HL-60 (cell line): ENCODE measurements around the gene ZNF697.
A peak's percentile ranks its signal among the peaks of the same experiment; 100 is the strongest.
"Not testable (repeated sequence)": the region's sequence is repeated elsewhere in the genome, so short reads cannot be mapped to it uniquely, and the experiment has no call there.

Source experiments
- DNase-seq, 2 experiments: peaks; one replicate each; pipeline ENCODE4 v3.0.0-alpha.2; 2010 to 2020; ENCODE audit warnings: low read depth in 1 of 2, low spot score in 1 of 2
- H3K27ac ChIP-seq: fragments of 250-450 bp; sonication (Bioruptor Pico); replicated peaks from 2 replicates; pipeline ENCODE4 v1.5.1; 2020; ENCODE audit warnings: mild to moderate bottlenecking, moderate library complexity
- H3K27me3 ChIP-seq: fragments of 250-450 bp; sonication (Bioruptor Pico); 2 replicates; pipeline ENCODE4 v1.5.1; 2021; ENCODE audit warnings: mild to moderate bottlenecking, moderate library complexity; ENCODE audit not compliant: insufficient read depth, poor library complexity, severe bottlenecking
- H3K4me3 ChIP-seq: replicated peaks from 2 replicates; pipeline ENCODE4 v1.5.1; 2011; ENCODE audit warnings: mild to moderate bottlenecking, control low read depth, low read length; ENCODE audit not compliant: insufficient read depth
- GABPA ChIP-seq: IDR thresholded peaks from 2 replicates; pipeline ENCODE4 v1.6.1; 2012; ENCODE audit warnings: low read depth
- POLR2AphosphoS5 ChIP-seq: IDR thresholded peaks from 2 replicates; pipeline ENCODE4 v1.6.1; 2012; ENCODE audit warnings: low read depth
- SPI1 ChIP-seq: IDR thresholded peaks from 2 replicates; pipeline ENCODE4 v1.6.1; 2012; ENCODE audit warnings: low read depth, mild to moderate bottlenecking, borderline replicate concordance
- TF ChIP-seq, protein P1 (sequence below): IDR thresholded peaks from one replicate; pipeline ENCODE4 v1.5.1; 2011; ENCODE audit warnings: low read length, control low read depth, inconsistent platforms; ENCODE audit not compliant: insufficient read depth
- TF ChIP-seq, protein P2 (sequence below): IDR thresholded peaks from 2 replicates; pipeline ENCODE4 v1.6.1; 2012; ENCODE audit warnings: low read depth; ENCODE audit not compliant: insufficient replicate concordance

The ZNF697 gene

DNA sequence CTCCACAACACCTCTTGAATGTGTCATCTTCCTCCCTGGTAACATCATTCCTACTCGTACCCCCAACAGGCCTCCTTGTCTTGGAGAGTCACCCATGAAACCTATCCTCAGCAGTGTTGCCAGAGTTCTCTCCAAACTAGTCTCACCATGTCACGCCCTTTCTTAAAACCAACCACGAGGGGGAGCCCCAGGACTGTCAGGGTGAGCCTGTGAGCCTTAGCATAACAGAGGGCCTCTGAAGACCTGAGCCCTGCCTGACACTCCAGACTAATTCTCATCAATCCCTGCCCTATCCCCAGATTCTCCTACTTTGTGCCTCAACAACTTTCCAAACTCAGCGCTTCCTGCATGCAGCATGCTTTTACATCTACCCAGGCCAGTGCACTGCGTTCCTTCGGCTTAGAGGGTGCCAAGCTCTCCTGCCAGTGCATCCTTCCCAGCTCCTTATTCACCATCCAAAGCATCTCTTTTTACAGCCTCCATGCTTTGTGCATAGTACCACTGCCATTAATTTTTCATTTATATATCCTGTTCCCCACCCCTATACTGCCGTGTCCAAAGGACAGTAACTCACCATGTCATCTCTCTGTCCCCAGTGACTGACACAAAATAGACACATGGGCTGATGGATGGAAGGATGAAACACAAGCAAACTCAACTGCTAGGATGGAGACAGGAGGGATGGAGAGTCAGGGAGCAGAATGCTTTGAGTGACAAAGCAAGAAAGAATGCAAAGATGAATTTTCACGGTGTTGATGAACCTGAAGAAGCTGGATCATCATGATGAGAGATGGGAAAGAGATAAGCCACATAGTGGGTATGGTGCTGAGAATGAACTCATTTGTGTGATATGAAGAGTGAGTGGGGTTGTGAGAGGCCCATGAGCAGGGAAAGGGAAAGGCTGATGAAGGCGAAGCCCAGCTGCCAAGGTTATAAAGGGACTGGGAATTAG is 34.0 kb downstream of the ZNF697 start:
- no peak for TF ChIP-seq GABPA
- TF ChIP-seq, protein P1, sequence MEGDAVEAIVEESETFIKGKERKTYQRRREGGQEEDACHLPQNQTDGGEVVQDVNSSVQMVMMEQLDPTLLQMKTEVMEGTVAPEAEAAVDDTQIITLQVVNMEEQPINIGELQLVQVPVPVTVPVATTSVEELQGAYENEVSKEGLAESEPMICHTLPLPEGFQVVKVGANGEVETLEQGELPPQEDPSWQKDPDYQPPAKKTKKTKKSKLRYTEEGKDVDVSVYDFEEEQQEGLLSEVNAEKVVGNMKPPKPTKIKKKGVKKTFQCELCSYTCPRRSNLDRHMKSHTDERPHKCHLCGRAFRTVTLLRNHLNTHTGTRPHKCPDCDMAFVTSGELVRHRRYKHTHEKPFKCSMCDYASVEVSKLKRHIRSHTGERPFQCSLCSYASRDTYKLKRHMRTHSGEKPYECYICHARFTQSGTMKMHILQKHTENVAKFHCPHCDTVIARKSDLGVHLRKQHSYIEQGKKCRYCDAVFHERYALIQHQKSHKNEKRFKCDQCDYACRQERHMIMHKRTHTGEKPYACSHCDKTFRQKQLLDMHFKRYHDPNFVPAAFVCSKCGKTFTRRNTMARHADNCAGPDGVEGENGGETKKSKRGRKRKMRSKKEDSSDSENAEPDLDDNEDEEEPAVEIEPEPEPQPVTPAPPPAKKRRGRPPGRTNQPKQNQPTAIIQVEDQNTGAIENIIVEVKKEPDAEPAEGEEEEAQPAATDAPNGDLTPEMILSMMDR = peak; percentile 42
- no peaks in the 10 kb centered on the region for H3K27me3 ChIP-seq
- H3K4me3 ChIP-seq = no peak overlapping the region
- DNase-seq = peak; percentile 42 to 80
- H3K27ac ChIP-seq = no peak overlapping the region

DNA sequence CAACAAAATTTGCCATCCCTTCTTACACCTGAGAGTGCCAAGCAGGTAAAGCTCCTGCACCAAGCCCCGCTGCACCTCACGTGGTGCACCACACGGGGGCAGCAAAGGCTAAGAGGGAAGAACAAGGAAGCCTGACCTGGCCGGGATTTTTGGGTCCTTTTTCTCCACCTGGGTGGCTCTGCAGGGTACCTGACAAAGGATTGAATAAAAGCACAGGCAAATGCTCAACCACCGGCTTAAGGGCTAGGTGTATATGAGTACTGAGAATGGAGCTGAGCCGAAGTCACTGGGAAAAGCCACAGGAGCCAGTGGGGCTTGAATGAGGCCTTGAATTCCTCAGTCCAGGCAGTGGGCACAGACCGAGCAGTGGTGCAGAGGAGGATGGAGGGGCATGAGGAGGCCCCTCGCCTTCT is 36.4 kb downstream of the ZNF697 start:
- peak in 1 of 2 experiments; percentile 69 for DNase-seq
- H3K27ac ChIP-seq = no peak overlapping the region
- no peak overlapping the region for H3K4me3 ChIP-seq
- TF ChIP-seq POLR2AphosphoS5 = no peak
- TF ChIP-seq, protein P1 = peak; percentile 82
- no peaks in the 10 kb centered on the region for H3K27me3 ChIP-seq

DNA sequence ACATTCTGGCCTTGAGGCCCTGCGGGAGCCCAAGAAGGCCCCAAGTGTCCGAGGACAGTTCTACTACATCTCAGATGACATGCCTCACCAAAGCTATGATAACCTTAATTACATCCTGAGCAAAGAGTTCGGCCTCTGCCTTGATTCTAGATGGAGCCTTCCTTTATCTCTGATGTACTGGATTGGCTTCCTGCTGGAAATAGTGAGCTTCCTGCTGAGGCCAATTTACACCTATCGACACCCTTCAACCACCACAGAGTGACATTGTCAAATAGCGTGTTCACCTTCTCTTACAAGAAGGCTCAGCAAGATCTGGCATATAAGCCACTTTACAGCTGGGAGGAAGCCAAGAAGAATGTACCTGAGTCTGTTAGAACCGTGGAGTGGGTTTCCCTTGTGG is 39.2 kb downstream of the ZNF697 start:
- H3K27me3 ChIP-seq, H3K4me3 ChIP-seq, DNase-seq, H3K27ac ChIP-seq: not testable (repeated sequence)

DNA sequence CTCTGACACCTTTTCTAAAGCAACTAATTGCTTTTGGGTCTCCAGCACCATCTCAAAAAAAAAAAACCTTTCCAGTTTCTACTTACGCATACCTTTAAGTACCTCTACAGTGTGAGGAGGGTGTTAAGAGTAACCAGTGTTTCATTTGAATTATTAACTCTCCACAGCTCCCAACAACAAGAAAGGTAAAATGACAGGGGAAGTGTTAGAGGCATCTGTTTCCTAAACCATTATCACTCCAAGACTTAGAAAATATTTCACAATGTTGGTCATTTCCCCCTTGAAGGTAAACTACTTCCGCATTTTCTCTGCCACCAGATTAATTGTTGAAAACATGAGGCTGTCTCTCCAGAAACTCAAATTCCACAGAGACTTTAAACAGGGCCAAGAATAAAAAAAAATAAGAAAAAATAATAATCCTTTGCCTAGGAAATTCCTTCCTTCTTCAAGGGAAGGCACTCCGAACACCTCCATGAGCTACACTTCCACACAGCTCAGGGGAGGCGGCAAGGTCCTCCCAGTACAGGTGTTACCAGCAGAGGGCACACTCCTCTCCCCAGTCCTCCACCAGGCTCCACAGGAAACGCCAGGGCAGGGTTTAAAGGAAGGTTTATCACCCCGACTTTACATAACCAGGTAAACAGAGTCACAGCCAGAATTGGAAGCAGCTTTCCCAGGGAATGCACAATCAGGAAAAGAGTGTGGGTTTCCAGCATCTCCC is 40.8 kb downstream of the ZNF697 start:
- peak in 1 of 2 experiments; percentile 23 for DNase-seq
- H3K27ac ChIP-seq = 0 out of 2 replicates have a peak overlapping the region, but pooled peaks have one; percentile 18
- H3K27me3 ChIP-seq, H3K4me3 ChIP-seq: not testable (repeated sequence)
- peak; percentile 51; the same call in 1 of the 2 replicates for TF ChIP-seq SPI1

DNA sequence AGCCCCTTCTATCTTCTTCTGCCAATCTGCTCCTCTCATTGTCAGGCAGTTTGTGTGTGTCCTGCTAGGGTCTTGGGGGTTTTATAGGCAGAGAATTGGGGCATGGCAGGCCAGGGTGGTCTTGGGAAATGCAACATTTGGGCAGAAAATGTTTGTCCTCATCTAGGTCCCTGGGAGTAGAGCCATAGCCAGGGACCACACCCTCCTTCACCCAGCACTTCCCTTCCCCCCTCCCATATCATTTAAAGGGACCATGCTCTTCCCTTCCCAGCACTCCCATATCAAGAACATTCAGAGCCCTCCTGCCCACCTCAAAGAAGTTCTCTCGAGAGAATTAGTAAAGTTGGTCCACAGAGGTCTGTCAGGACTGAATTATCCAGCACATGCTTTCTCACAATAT is 41.7 kb downstream of the ZNF697 start:
- Histone ChIP-seq H3K27me3 (no peaks in the 10 kb centered on the region), H3K27ac (no peak overlapping the region), H3K4me3 (no peak overlapping the region)
- DNase-seq = no peak
- no peak for TF ChIP-seq GABPA
- TF ChIP-seq, protein P2, sequence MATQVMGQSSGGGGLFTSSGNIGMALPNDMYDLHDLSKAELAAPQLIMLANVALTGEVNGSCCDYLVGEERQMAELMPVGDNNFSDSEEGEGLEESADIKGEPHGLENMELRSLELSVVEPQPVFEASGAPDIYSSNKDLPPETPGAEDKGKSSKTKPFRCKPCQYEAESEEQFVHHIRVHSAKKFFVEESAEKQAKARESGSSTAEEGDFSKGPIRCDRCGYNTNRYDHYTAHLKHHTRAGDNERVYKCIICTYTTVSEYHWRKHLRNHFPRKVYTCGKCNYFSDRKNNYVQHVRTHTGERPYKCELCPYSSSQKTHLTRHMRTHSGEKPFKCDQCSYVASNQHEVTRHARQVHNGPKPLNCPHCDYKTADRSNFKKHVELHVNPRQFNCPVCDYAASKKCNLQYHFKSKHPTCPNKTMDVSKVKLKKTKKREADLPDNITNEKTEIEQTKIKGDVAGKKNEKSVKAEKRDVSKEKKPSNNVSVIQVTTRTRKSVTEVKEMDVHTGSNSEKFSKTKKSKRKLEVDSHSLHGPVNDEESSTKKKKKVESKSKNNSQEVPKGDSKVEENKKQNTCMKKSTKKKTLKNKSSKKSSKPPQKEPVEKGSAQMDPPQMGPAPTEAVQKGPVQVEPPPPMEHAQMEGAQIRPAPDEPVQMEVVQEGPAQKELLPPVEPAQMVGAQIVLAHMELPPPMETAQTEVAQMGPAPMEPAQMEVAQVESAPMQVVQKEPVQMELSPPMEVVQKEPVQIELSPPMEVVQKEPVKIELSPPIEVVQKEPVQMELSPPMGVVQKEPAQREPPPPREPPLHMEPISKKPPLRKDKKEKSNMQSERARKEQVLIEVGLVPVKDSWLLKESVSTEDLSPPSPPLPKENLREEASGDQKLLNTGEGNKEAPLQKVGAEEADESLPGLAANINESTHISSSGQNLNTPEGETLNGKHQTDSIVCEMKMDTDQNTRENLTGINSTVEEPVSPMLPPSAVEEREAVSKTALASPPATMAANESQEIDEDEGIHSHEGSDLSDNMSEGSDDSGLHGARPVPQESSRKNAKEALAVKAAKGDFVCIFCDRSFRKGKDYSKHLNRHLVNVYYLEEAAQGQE = no peak

DNA sequence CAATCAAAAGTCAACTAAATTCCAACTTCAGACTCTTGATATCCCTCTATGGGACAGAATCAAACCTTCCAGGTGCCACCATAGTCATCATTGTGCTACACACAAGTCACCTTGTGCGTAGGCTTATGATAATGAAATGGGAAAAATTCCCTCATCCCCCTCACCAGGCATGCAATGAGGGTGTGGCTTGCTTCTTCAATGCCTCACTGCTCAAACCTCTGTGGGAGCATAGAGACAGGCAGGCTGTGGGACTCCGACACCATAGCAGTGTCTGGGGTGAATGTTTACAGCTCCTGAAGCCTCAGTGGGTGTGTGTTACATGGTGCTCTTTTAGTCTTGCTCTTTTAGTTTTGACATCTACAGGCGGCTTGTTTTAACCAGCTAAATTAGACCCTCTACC is 42.4 kb downstream of the ZNF697 start:
- DNase-seq = no peak
- Histone ChIP-seq H3K4me3 (no peak overlapping the region), H3K27me3 (no peaks in the 10 kb centered on the region), H3K27ac (no peak overlapping the region)
- TF ChIP-seq, protein P2 = no peak
- TF ChIP-seq SPI1 (no peak), POLR2AphosphoS5 (no peak), GABPA (no peak)
- TF ChIP-seq, protein P1 = no peak

DNA sequence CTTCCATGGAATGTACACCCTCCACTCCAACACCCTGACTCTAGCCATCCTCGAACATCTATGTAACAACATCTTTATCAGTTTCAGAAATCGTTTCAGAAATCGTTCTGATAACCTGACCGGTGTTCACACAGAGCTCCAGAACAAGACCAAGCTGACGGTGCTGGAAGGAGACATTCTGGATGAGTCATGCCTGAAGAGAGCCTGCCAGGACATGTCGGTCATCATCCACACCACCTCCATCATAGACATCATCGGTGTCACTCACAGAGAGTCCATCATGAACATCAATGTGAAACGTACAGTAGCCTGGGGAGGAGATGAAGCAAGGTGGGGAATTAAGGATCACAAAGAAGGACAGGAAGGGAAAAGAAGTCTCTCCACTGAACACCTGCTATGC is 43.0 kb downstream of the ZNF697 start:
- not testable (repeated sequence) for H3K27ac ChIP-seq, H3K4me3 ChIP-seq, DNase-seq, H3K27me3 ChIP-seq
